ENCODE measurements around the gene KLHDC3. TPM values are rescaled to one million over a fixed set of nuclear protein-coding genes. Genes with fewer than 3 reads are reported as not detected.
A peak's percentile ranks its signal among the peaks of the same experiment; 100 is the strongest.

KLHDC3 gene
- total and polyA plus RNA-seq, 2 donors (not counting 1 experiment from before 2014, with no cell fraction given), result 47.4 to 50.7 TPM

- peaks cover 11% of the 10 kb centered on the region for H4K20me1 ChIP-seq (ENCODE audit: control insufficient read depth, insufficient read depth, low read length, poor library complexity, severe bottlenecking)
- ATAC-seq (ENCODE audit: low read depth), result peak; percentile 98
- H3K9ac ChIP-seq (ENCODE audit: low read length), result peak within 1 kb of the TSS; percentile 77
- intact Hi-C loops (cut with micrococcal nuclease), result loop anchor here (1.0 to 10.0 kb wide), 2 partner anchors 39 to 479 kb away; partner anchors contain the start of gene KLHDC3
- peak within 1 kb of the TSS; percentile 95 for H3K27ac Mint-ChIP-seq
- peak within 1 kb of the TSS; percentile 77 for H3K4me2 ChIP-seq (replicated peaks; ENCODE audit: low read depth, low read length, poor library complexity, severe bottlenecking)
- peak within 1 kb of the TSS; percentile 94 for H3K4me3 Mint-ChIP-seq
- peaks cover 37% of the 10 kb centered on the region for H3K4me1 Mint-ChIP-seq
- CTCF ChIA-PET, result interaction anchor here (1.9 kb wide), 1 partner anchor 39 kb away, joined by 5 read pairs; no protein-coding TSS in a partner anchor
- H3K27ac ChIP-seq (ENCODE audit: low read length in 2 of 2), result peak within 1 kb of the TSS; percentile 73 to 85
- peak within 1 kb of the TSS; percentile 24 to 84 (median 76) for H3K4me3 ChIP-seq (ENCODE audit: control extremely low read depth in 1 of 5, extremely low read depth in 1 of 5, insufficient read depth in 1 of 5, low read depth in 2 of 5, low read length in 4 of 5)
- no peaks in the 10 kb centered on the region for H3K27me3 Mint-ChIP-seq
- peak; percentile 85 for DNase-seq
- peaks cover 12% of the 10 kb centered on the region for H3K79me2 ChIP-seq (ENCODE audit: control insufficient read depth, insufficient read depth, low read length)
- no peak for TF ChIP-seq EZH2 (IDR thresholded peaks at IDR 0.05; ENCODE audit: borderline replicate concordance, insufficient read depth, low read depth, low read length, poor library complexity, severe bottlenecking)
- TF ChIP-seq CTCF (IDR thresholded peaks at IDR 0.05), result no peak
- H3K9me3 Mint-ChIP-seq (ENCODE audit: insufficient read depth), result no peaks in the 10 kb centered on the region
- H3K9me3 ChIP-seq (ENCODE audit: control extremely low read depth in 1 of 3, control insufficient read depth in 2 of 3, insufficient read depth in 1 of 3, low read length in 2 of 3), result no peaks in the 10 kb centered on the region
- peak within 1 kb of the TSS; percentile 81 for H2AFZ ChIP-seq (ENCODE audit: insufficient read depth, low read depth, low read length, poor library complexity, severe bottlenecking)
- H3K36me3 ChIP-seq (replicated peaks in 1 of 2; ENCODE audit: control extremely low read depth in 1 of 2, control insufficient read depth in 1 of 2, extremely low read depth in 1 of 2, insufficient read depth in 2 of 2, low read length in 1 of 2), result peaks cover 0 to 23% of the 10 kb centered on the region in 2 experiments
- H3K4me1 ChIP-seq (ENCODE audit: control insufficient read depth in 2 of 2, insufficient read depth in 2 of 2, low read length in 2 of 2), result peaks cover 22 to 25% of the 10 kb centered on the region in 2 donors
- no peaks in the 10 kb centered on the region for H3K27me3 ChIP-seq (replicated peaks in 1 of 4; ENCODE audit: control extremely low read depth in 1 of 4, control insufficient read depth in 3 of 4, insufficient read depth in 4 of 4, low read length in 3 of 4)
- POLR2A ChIA-PET, result interaction anchor here (0.6 to 2.7 kb wide), 9 partner anchors 31 to 1203 kb away, joined by 3 to 12 read pairs (median 4); partner anchors contain the start of genes CNPY3, KLHDC3, MEA1 and RRP36
- WGBS (ENCODE audit: insufficient coverage), result under 1% methylated on average over 39 of the region's 45 CpGs
Observed at GRCh38 chr6:43053545-43054205, 39.6 kb downstream of the KLHDC3 start, which contains the start of gene CUL7. Gene CUL7 (minus strand): TSS chr6:43053851. CDS start chr6:43052788, 1,063 bp downstream.
